Measurements from ENCODE around the gene HSPA1L. TPM values are rescaled to one million over a fixed set of nuclear protein-coding genes. Genes with fewer than 3 reads are reported as not detected.

The HSPA1L gene
- total RNA-seq, 2 experiments from 2014 or later = 1.7 to 1.8 TPM

GRCh38 chr6:31862344-31863235 is 47.5 kb upstream of the HSPA1L start, which contains the start of gene NEU1:
Gene NEU1 (minus strand): TSS chr6:31862821. CDS start chr6:31862776, 45 bp downstream.
- DNase-seq = peak; percentile 95 to 100 (median 98)
- Histone ChIP-seq H3K4me1 (ENCODE audit: insufficient read depth, low read length) (peaks cover 37% of the 10 kb centered on the region), H3K4me3 (ENCODE audit: low read length) (peak within 1 kb of the TSS; percentile 99), H3K36me3 (ENCODE audit: insufficient read depth, low read length) (peaks cover 30% of the 10 kb centered on the region), H3K27ac (ENCODE audit: low read depth in 1 of 2, low read length in 2 of 2) (peak within 1 kb of the TSS; percentile 80 to 96), H3K9me3 (ENCODE audit: control insufficient read depth in 1 of 2, insufficient read depth in 1 of 2, low read length in 2 of 2) (no peaks in the 10 kb centered on the region), H3K27me3 (ENCODE audit: control insufficient read depth in 1 of 2, insufficient read depth in 2 of 2, low read length in 2 of 2) (no peaks in the 10 kb centered on the region)
- Mint-ChIP-seq H3K9me3 (no peaks in the 10 kb centered on the region), H3K27me3 (no peaks in the 10 kb centered on the region), H3K36me3 (ENCODE audit: low read depth) (peaks cover 35% of the 10 kb centered on the region), H3K4me3 (peak within 1 kb of the TSS; percentile 88), H3K4me1 (ENCODE audit: low read depth) (peaks cover 28% of the 10 kb centered on the region), H3K27ac (peak within 1 kb of the TSS; percentile 91)
- ChIA-PET POLR2A (interaction anchor here (0.7 to 2.9 kb wide), 28 partner anchors 16 to 1109 kb away, joined by 3 to 36 read pairs (median 6); partner anchors contain the start of genes ABHD16A, ATF6B, BAG6 and C6orf47), CTCF (interaction anchor here (0.7 to 2.2 kb wide), 5 partner anchors 24 to 202 kb away, joined by 3 to 11 read pairs (median 4); partner anchors contain the start of gene C6orf47)
- intact Hi-C loops (cut with DNase I, micrococcal nuclease) = loop anchor here (1.0 to 10.0 kb wide), 5 partner anchors 28 to 1432 kb away; partner anchors contain the start of genes BAG6 (in 1 of the 2), DDX39B (in 1 of the 2) and RGL2 (in 1 of the 2)
- TF ChIP-seq CTCF (IDR thresholded peaks at IDR 0.05) = no peak
- ATAC-seq (ENCODE audit: poor library complexity) = peak; percentile 93

GRCh38 chr6:31861919-31862343 is 46.8 kb upstream of the HSPA1L start:
- DNase-seq = no peak
- ChIA-PET POLR2A (interaction anchor here (1.4 to 2.9 kb wide), 12 partner anchors 18 to 1110 kb away, joined by 7 to 36 read pairs (median 11); partner anchors contain the start of genes BAG6, DDX39B, EHMT2 and MSH5), CTCF (no interaction called here)
- Histone ChIP-seq H3K4me1 (ENCODE audit: insufficient read depth, low read length) (peaks cover 37% of the 10 kb centered on the region), H3K36me3 (ENCODE audit: insufficient read depth, low read length) (peaks cover 36% of the 10 kb centered on the region), H3K27ac (ENCODE audit: low read depth in 1 of 2, low read length in 2 of 2) (peak overlapping the region; percentile 75 to 94), H3K27me3 (ENCODE audit: control insufficient read depth in 1 of 2, insufficient read depth in 2 of 2, low read length in 2 of 2) (no peaks in the 10 kb centered on the region), H3K4me3 (ENCODE audit: low read length) (peak overlapping the region; percentile 99), H3K9me3 (ENCODE audit: control insufficient read depth in 1 of 2, insufficient read depth in 1 of 2, low read length in 2 of 2) (no peaks in the 10 kb centered on the region)
- Mint-ChIP-seq H3K9me3 (no peaks in the 10 kb centered on the region), H3K4me1 (ENCODE audit: low read depth) (peaks cover 28% of the 10 kb centered on the region), H3K4me3 (peak overlapping the region; percentile 88), H3K36me3 (ENCODE audit: low read depth) (peaks cover 41% of the 10 kb centered on the region), H3K27ac (peak overlapping the region; percentile 91), H3K27me3 (no peaks in the 10 kb centered on the region)
- intact Hi-C loops (cut with DNase I, micrococcal nuclease) = loop anchor here (1.0 to 10.0 kb wide), 5 partner anchors 28 to 1433 kb away; partner anchors contain the start of genes BAG6 (in 1 of the 2), EHMT2 (in 1 of the 2) and RGL2 (in 1 of the 2)
- no peak for TF ChIP-seq CTCF (IDR thresholded peaks at IDR 0.05)
- no peak for ATAC-seq (ENCODE audit: poor library complexity)

GRCh38 chr6:31861150-31861549 is 46.1 kb upstream of the HSPA1L start:
- DNase-seq = no peak
- peak overlapping the region; percentile 88 for H3K4me3 Mint-ChIP-seq
- peaks cover 39% of the 10 kb centered on the region for H3K36me3 ChIP-seq (ENCODE audit: insufficient read depth, low read length)
- TF ChIP-seq CTCF (IDR thresholded peaks at IDR 0.05) = no peak
- no peak overlapping the region for H3K27ac ChIP-seq (ENCODE audit: low read depth in 1 of 2, low read length in 2 of 2)
- POLR2A ChIA-PET = no interaction called here
- H3K4me3 ChIP-seq (ENCODE audit: low read length) = no peak overlapping the region
- H3K27me3 ChIP-seq (ENCODE audit: control insufficient read depth in 1 of 2, insufficient read depth in 2 of 2, low read length in 2 of 2) = no peaks in the 10 kb centered on the region
- peak overlapping the region; percentile 91 for H3K27ac Mint-ChIP-seq
- H3K9me3 Mint-ChIP-seq = no peaks in the 10 kb centered on the region
- intact Hi-C loops (cut with DNase I, micrococcal nuclease) = loop anchor here in 1 of 2 experiments (2.0 to 10.0 kb wide), 2 partner anchors 36 to 1434 kb away; partner anchors contain the start of genes EHMT2 and RGL2
- H3K27me3 Mint-ChIP-seq = no peaks in the 10 kb centered on the region
- H3K4me1 Mint-ChIP-seq (ENCODE audit: low read depth) = peaks cover 28% of the 10 kb centered on the region
- H3K4me1 ChIP-seq (ENCODE audit: insufficient read depth, low read length) = peaks cover 37% of the 10 kb centered on the region
- ATAC-seq (ENCODE audit: poor library complexity) = no peak
- CTCF ChIA-PET = no interaction called here
- no peaks in the 10 kb centered on the region for H3K9me3 ChIP-seq (ENCODE audit: control insufficient read depth in 1 of 2, insufficient read depth in 1 of 2, low read length in 2 of 2)
- peaks cover 41% of the 10 kb centered on the region for H3K36me3 Mint-ChIP-seq (ENCODE audit: low read depth)
